ENCODE data around the gene PRR5L.

DNA sequence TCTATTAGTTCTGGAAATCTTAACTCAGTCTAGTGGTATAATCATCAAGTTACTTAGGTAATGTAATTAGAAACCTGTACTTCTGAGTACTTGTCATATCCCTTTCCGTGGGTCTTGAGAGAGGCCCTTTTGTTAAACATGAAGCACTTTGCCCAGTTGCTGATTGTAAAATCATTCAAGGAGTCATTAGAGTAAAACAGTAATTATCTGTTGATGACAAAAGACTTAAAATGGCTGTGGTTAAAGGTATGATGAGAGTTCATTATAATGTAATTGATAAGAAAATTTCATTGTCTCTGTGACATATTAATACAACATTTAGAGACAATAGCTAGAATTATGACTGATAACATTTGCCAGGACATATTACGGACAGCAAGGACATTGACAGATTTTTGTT is 34.3 kb downstream of the PRR5L start:
- TF ChIP-seq POLR2A (IDR thresholded peaks at IDR 0.05; ENCODE audit: low read depth, low read length) (no peak), POLR2AphosphoS5 (IDR thresholded peaks at IDR 0.05; ENCODE audit: low read depth, low read length) (no peak), TAF1 (IDR thresholded peaks at IDR 0.05; ENCODE audit: low read depth, low read length) (no peak)

Measured in GM12891 (cell line).